DOHH2 (cell line): ENCODE data around the gene MZT2A.
"Not testable (repeated sequence)": the region's sequence is repeated elsewhere in the genome, so short reads cannot be mapped to it uniquely, and the experiment has no call there.

Experiments used
- H3F3A ChIP-seq: fragments of 200-600 bp; sonication (generic), shearing (Covaris generic); 2 replicates; pipeline ENCODE4 v1.6.0; 2016; ENCODE audit warnings: antibody characterized with exemption, mild to moderate bottlenecking; ENCODE audit not compliant: control insufficient read depth, insufficient read depth
- H3K27ac ChIP-seq: fragments of 200-600 bp; sonication (generic); 2 replicates; pipeline ENCODE4 v1.5.1; 2014; ENCODE audit warnings: low read depth, mild to moderate bottlenecking, low read length, moderate library complexity
- H3K27me3 ChIP-seq: fragments of 200-600 bp; sonication (generic); 2 replicates; pipeline ENCODE4 v1.6.1; 2014; ENCODE audit warnings: mild to moderate bottlenecking, low read length, mixed read lengths; ENCODE audit not compliant: control insufficient read depth
- H3K36me3 ChIP-seq: fragments of 200-600 bp; sonication (generic); 2 replicates; pipeline ENCODE4 v1.6.1; 2014; ENCODE audit warnings: mild to moderate bottlenecking, low read length, moderate library complexity, mixed read lengths; ENCODE audit not compliant: control insufficient read depth
- H3K4me1 ChIP-seq: fragments of 200-600 bp; sonication (generic); 2 replicates; pipeline ENCODE4 v1.6.1; 2014; ENCODE audit warnings: mild to moderate bottlenecking, low read length, mixed read lengths; ENCODE audit not compliant: control insufficient read depth
- H3K4me2 ChIP-seq: fragments of 200-600 bp; sonication (generic); 2 replicates; pipeline ENCODE4 v1.6.0; 2014; ENCODE audit warnings: mild to moderate bottlenecking, low read length, moderate library complexity
- H3K4me3 ChIP-seq: fragments of 200-600 bp; sonication (generic); 2 replicates; pipeline ENCODE4 v1.5.1; 2014; ENCODE audit warnings: mild to moderate bottlenecking, low read length, mixed read lengths
- H3K79me2 ChIP-seq: fragments of 200-600 bp; sonication (generic); 2 replicates; pipeline ENCODE4 v1.6.1; 2014; ENCODE audit warnings: mild to moderate bottlenecking, low read length, mixed read lengths; ENCODE audit not compliant: control insufficient read depth
- H3K9me2 ChIP-seq: fragments of 200-600 bp; sonication (generic); replicated peaks from 2 replicates; pipeline ENCODE4 v1.6.1; 2014; ENCODE audit warnings: mild to moderate bottlenecking, low read length, mixed read lengths; ENCODE audit not compliant: control insufficient read depth
- H3K9me3 ChIP-seq: fragments of 200-600 bp; sonication (generic); 2 replicates; pipeline ENCODE4 v1.6.1; 2014; ENCODE audit warnings: antibody characterized with exemption, low read length, mixed read lengths; ENCODE audit not compliant: control insufficient read depth, insufficient read depth
- H4K20me1 ChIP-seq: fragments of 200-600 bp; sonication (generic); 2 replicates; pipeline ENCODE4 v1.6.0; 2014; ENCODE audit warnings: low read depth, mild to moderate bottlenecking, antibody characterized with exemption, low read length, moderate library complexity; ENCODE audit not compliant: control insufficient read depth, insufficient read depth
- CTCF ChIP-seq: fragments of 200-600 bp; sonication (generic); IDR thresholded peaks from one replicate; pipeline ENCODE4 v1.5.1; 2014; ENCODE audit warnings: antibody characterized with exemption, mild to moderate bottlenecking, low read depth, low read length; ENCODE audit not compliant: poor library complexity, severe bottlenecking

The MZT2A gene

GRCh38 chr2:131488306-131489205 is 3.6 kb downstream of the MZT2A start:
- no peak for TF ChIP-seq CTCF
- no peaks in the 10 kb centered on the region for H3F3A ChIP-seq
- no peaks in the 10 kb centered on the region for H3K27me3 ChIP-seq
- no peaks in the 10 kb centered on the region for H4K20me1 ChIP-seq
- H3K36me3 ChIP-seq: peaks cover 57% of the 10 kb centered on the region
- H3K4me1 ChIP-seq: peaks cover 13% of the 10 kb centered on the region
- no peaks in the 10 kb centered on the region for H3K9me3 ChIP-seq
- no peaks in the 10 kb centered on the region for H3K9me2 ChIP-seq
- no peak overlapping the region for H3K27ac ChIP-seq
- no peak overlapping the region for H3K4me3 ChIP-seq
- peaks cover 85% of the 10 kb centered on the region for H3K79me2 ChIP-seq
- H3K4me2 ChIP-seq: no peak overlapping the region

GRCh38 chr2:131486201-131486902 is 5.8 kb downstream of the MZT2A start:
- not testable (repeated sequence) for H4K20me1 ChIP-seq, H3K27ac ChIP-seq, H3K9me2 ChIP-seq, H3K4me2 ChIP-seq, H3K4me3 ChIP-seq, H3F3A ChIP-seq, H3K9me3 ChIP-seq, H3K27me3 ChIP-seq
- H3K36me3 ChIP-seq: peaks cover 53% of the 10 kb centered on the region
- peaks cover 65% of the 10 kb centered on the region for H3K79me2 ChIP-seq
- H3K4me1 ChIP-seq: peaks cover 13% of the 10 kb centered on the region

- H3K36me3 ChIP-seq: peaks cover 39% of the 10 kb centered on the region
- H3K9me3 ChIP-seq, H3K27ac ChIP-seq, H4K20me1 ChIP-seq, H3F3A ChIP-seq, H3K9me2 ChIP-seq, H3K4me3 ChIP-seq, H3K4me1 ChIP-seq, H3K27me3 ChIP-seq, H3K4me2 ChIP-seq: not testable (repeated sequence)
- peaks cover 51% of the 10 kb centered on the region for H3K79me2 ChIP-seq
Observed at GRCh38 chr2:131484906-131485460, 7.2 kb downstream of the MZT2A start.

GRCh38 chr2:131483981-131484820 is 8.0 kb downstream of the MZT2A start:
- not testable (repeated sequence) for H3K9me2 ChIP-seq, H4K20me1 ChIP-seq, H3K9me3 ChIP-seq, H3K27me3 ChIP-seq, H3F3A ChIP-seq, H3K27ac ChIP-seq, H3K4me3 ChIP-seq, H3K4me1 ChIP-seq, H3K4me2 ChIP-seq
- peaks cover 33% of the 10 kb centered on the region for H3K36me3 ChIP-seq
- peaks cover 43% of the 10 kb centered on the region for H3K79me2 ChIP-seq

- H3K4me1 ChIP-seq, H3K9me2 ChIP-seq, H3K27ac ChIP-seq, H3K4me3 ChIP-seq, H3K27me3 ChIP-seq, H3F3A ChIP-seq, H3K9me3 ChIP-seq, H3K4me2 ChIP-seq, H4K20me1 ChIP-seq: not testable (repeated sequence)
- Histone ChIP-seq H3K79me2 (peaks cover 28% of the 10 kb centered on the region), H3K36me3 (peaks cover 18% of the 10 kb centered on the region)
Observed at GRCh38 chr2:131482506-131483155, 9.6 kb downstream of the MZT2A start.

GRCh38 chr2:131480351-131480750 is 11.8 kb downstream of the MZT2A start:
- H3K4me2 ChIP-seq, H3K9me2 ChIP-seq, H3K27ac ChIP-seq, H3K27me3 ChIP-seq, H3K79me2 ChIP-seq, H3K4me1 ChIP-seq, H3K36me3 ChIP-seq, H3K9me3 ChIP-seq, H4K20me1 ChIP-seq, H3K4me3 ChIP-seq, H3F3A ChIP-seq: not testable (repeated sequence)
